RWPE1 (cell line): ENCODE results near the gene GADD45B.

Experiments used
- CTCF ChIA-PET: fragments of 350-600 bp; sonication (Branson Sonifier 250); formaldehyde crosslinking; extraction: SDS; loops from one replicate; lab custom pipeline; 2021; lab: Yijun Ruan, JAX
- POLR2A ChIA-PET: fragments of 400-600 bp; formaldehyde crosslinking; extraction: SDS; loops from one replicate; lab custom pipeline; 2020; ENCODE audit warnings: antibody characterized with exemption; ENCODE audit not compliant: low non-redundant PET; lab: Yijun Ruan, JAX
- DNase-seq: peaks from one replicate; pipeline ENCODE4 v3.0.0; 2012; ENCODE audit warnings: low spot score
- H3K27ac ChIP-seq: fragments of 450-650 bp; 2 replicates; pipeline ENCODE4 v1.5.1; 2017
- CTCF ChIP-seq: fragments of 450-650 bp; conservative IDR thresholded peaks from 2 replicates; pipeline ENCODE4 v1.5.1; 2017; ENCODE audit warnings: low read depth, mild to moderate bottlenecking

The GADD45B gene

DNA sequence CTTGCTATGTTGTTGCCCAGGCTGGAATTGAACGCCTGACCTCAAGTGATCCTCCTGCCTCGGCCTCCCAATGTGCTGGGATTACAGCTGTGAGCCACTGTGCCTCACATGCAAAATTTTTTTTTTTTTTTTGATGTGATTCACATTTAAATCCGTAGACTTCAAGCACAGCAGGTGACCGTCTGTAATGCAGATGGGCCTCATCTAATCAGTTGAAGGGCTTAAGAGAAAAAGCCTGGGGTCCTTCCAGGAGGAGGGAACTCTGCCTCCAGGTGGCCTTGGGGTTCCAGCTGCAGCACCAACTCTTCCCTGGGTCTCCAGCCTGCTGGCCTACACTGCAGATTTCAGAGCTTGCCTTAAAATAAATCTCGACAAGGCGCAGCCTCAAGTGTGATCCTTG, 43.6 kb downstream of the GADD45B start:
- H3K27ac ChIP-seq, result peak overlapping the region; percentile 8; the same call in 1 of the 2 replicates
- no peak for TF ChIP-seq CTCF
- no peak for DNase-seq
- CTCF ChIA-PET, result no interaction called here
- POLR2A ChIA-PET, result no interaction called here

DNA sequence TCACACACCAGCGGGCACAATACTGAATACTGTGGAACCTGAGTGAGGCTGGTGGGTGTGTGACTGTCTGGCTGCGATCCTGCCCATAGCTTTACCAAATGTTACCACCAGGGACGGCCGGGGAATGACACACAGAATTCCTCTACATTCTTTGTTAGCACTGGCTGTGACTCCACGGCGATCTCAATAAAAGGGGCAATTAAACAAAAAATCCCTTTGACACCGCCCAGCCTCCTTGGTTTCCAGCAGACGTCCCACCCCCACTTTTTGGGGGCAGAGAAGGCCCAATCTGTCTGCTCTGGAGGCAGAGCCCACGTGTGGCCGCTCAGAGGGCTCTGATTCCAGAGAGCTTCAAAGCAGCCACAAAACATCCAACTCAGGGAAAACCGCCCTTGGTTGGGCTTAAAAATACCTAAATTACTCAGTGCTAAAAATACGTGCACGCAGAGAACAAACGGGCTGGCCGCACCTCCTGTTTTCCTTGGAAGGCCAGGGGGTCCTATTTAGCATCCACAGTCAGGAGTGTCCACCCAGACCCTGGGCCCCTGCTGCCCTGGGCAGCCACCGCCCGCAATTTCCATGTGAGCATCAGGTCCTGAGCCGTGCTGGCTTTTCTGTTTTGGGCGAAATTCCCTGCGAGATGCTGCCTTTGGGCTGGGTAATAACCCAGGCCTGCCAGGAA, 47.8 kb downstream of the GADD45B start:
- no peak for TF ChIP-seq CTCF
- no peak for DNase-seq
- ChIA-PET POLR2A (interaction anchor here (0.6 kb wide), 1 partner anchor 43 kb away, joined by 3 read pairs; no protein-coding TSS in a partner anchor), CTCF (no interaction called here)
- peak overlapping the region; percentile 88 for H3K27ac ChIP-seq

GRCh38 chr19:2524361-2524839, 48.5 kb downstream of the GADD45B start:
- TF ChIP-seq CTCF, result no peak
- no peak for DNase-seq
- ChIA-PET CTCF (no interaction called here), POLR2A (interaction anchor here (0.6 to 1.0 kb wide), 2 partner anchors 17 to 48 kb away, joined by 3 to 5 read pairs; no protein-coding TSS in a partner anchor)
- peak overlapping the region; percentile 88 for H3K27ac ChIP-seq

GRCh38 chr19:2524840-2525723, 49.2 kb downstream of the GADD45B start:
- H3K27ac ChIP-seq, result peak overlapping the region; percentile 88
- POLR2A ChIA-PET, result interaction anchor here (0.6 to 1.0 kb wide), 2 partner anchors 16 to 49 kb away, joined by 3 to 5 read pairs; no protein-coding TSS in a partner anchor
- no peak for TF ChIP-seq CTCF
- DNase-seq, result peak; percentile 59
- CTCF ChIA-PET, result interaction anchor here (0.6 to 0.7 kb wide), 2 partner anchors 112 to 265 kb away, joined by 3 to 5 read pairs; no protein-coding TSS in a partner anchor

GRCh38 chr19:2527171-2527570, 51.2 kb downstream of the GADD45B start:
- POLR2A ChIA-PET, result no interaction called here
- DNase-seq, result no peak
- TF ChIP-seq CTCF, result no peak
- peak overlapping the region; percentile 63 for H3K27ac ChIP-seq
- CTCF ChIA-PET, result no interaction called here

DNA sequence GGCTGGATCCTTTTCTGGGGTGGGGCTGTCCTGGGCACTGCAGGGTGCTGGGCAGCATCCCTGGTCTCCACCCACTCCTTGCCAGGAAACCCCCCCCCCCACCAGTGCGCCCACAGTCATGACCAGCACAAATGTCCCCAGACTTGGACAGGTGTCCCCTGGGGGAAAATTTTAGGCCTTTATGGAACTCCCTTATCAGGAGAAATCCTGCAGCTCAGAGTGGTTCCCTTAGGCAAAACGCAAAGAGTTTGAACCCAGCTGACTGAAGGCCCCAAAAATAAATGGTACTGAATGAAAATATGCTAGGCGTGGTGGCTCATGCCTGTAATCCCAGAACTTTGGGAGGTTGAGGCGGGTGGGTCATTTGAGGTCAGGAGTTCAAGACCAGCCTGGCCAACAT, 51.8 kb downstream of the GADD45B start:
- ChIA-PET CTCF (no interaction called here), POLR2A (interaction anchor here (0.7 kb wide), 1 partner anchor 52 kb away, joined by 12 read pairs; the partner anchor contains the start of gene GADD45B)
- peak overlapping the region; percentile 63 for H3K27ac ChIP-seq
- no peak for DNase-seq
- no peak for TF ChIP-seq CTCF
